ENCODE data around the gene KCNH8. TPM values are rescaled to one million over a fixed set of nuclear protein-coding genes. Genes with fewer than 3 reads are reported as not detected.

The KCNH8 gene
- polyA plus RNA-seq, 1 donor from 2014 or later: 28.9 TPM

- H3K9ac ChIP-seq (ENCODE audit: low read length): no peak overlapping the region
- no peak overlapping the region for H3K4me3 ChIP-seq (ENCODE audit: low read length)
- H3K27ac ChIP-seq (ENCODE audit: low read length): no peak overlapping the region
- no peaks in the 10 kb centered on the region for H4K20me1 ChIP-seq (ENCODE audit: insufficient read depth)
- H3K4me2 ChIP-seq (ENCODE audit: low read length): no peak overlapping the region
- H3K9me3 ChIP-seq (ENCODE audit: low read length): no peaks in the 10 kb centered on the region
- TF ChIP-seq EZH2 (IDR thresholded peaks at IDR 0.05; ENCODE audit: borderline replicate concordance, insufficient read depth, low read length, poor library complexity, severe bottlenecking): no peak
- no peak for TF ChIP-seq RAD21 (conservative IDR thresholded peaks at IDR 0.05)
- no peak for TF ChIP-seq SMC3 (conservative IDR thresholded peaks at IDR 0.05; ENCODE audit: poor library complexity)
- no peak for TF ChIP-seq POLR2AphosphoS5 (IDR thresholded peaks at IDR 0.05)
- no peak for TF ChIP-seq MXI1 (conservative IDR thresholded peaks at IDR 0.05; ENCODE audit: poor library complexity, severe bottlenecking)
- no peak for TF ChIP-seq CTCF (IDR thresholded peaks at IDR 0.05; ENCODE audit: poor library complexity, severe bottlenecking)
- TF ChIP-seq TAF1 (IDR thresholded peaks at IDR 0.05; ENCODE audit: low read depth): no peak
- TF ChIP-seq REST (IDR thresholded peaks at IDR 0.05; ENCODE audit: borderline replicate concordance): no peak
- TF ChIP-seq EP300 (conservative IDR thresholded peaks at IDR 0.05; ENCODE audit: poor library complexity, severe bottlenecking): no peak
- H3K36me3 ChIP-seq (ENCODE audit: insufficient read depth, low read length): no peaks in the 10 kb centered on the region
- H3K79me2 ChIP-seq (replicated peaks; ENCODE audit: insufficient read depth, low read length): no peaks in the 10 kb centered on the region
- H3K9me2 ChIP-seq (ENCODE audit: insufficient read depth, low read length): no peaks in the 10 kb centered on the region
- no peaks in the 10 kb centered on the region for H3F3A ChIP-seq (ENCODE audit: insufficient read depth, low read length, poor library complexity, severe bottlenecking)
- no peak overlapping the region for H2AFZ ChIP-seq (ENCODE audit: low read depth, low read length)
- no peaks in the 10 kb centered on the region for H3K27me3 ChIP-seq (ENCODE audit: insufficient read depth, low read depth, low read length)
Observed at GRCh38 chr3:19357947-19358346, 209.6 kb downstream of the KCNH8 start.

GRCh38 chr3:19363071-19363470, 214.8 kb downstream of the KCNH8 start:
- Histone ChIP-seq H3K27me3 (ENCODE audit: insufficient read depth, low read depth, low read length) (no peaks in the 10 kb centered on the region), H4K20me1 (ENCODE audit: insufficient read depth) (no peaks in the 10 kb centered on the region), H2AFZ (ENCODE audit: low read depth, low read length) (no peak overlapping the region), H3K9ac (ENCODE audit: low read length) (no peak overlapping the region), H3K9me3 (ENCODE audit: low read length) (no peaks in the 10 kb centered on the region), H3K9me2 (ENCODE audit: insufficient read depth, low read length) (no peaks in the 10 kb centered on the region), H3K36me3 (ENCODE audit: insufficient read depth, low read length) (no peaks in the 10 kb centered on the region), H3K27ac (ENCODE audit: low read length) (no peak overlapping the region), H3K4me2 (ENCODE audit: low read length) (no peak overlapping the region), H3K4me3 (ENCODE audit: low read length) (peak overlapping the region; percentile 10), H3K79me2 (replicated peaks; ENCODE audit: insufficient read depth, low read length) (no peaks in the 10 kb centered on the region), H3F3A (ENCODE audit: insufficient read depth, low read length, poor library complexity, severe bottlenecking) (no peaks in the 10 kb centered on the region)
- peak; percentile 89 for TF ChIP-seq REST (IDR thresholded peaks at IDR 0.05; ENCODE audit: borderline replicate concordance)
- TF ChIP-seq MXI1 (conservative IDR thresholded peaks at IDR 0.05; ENCODE audit: poor library complexity, severe bottlenecking): no peak
- no peak for TF ChIP-seq SMC3 (conservative IDR thresholded peaks at IDR 0.05; ENCODE audit: poor library complexity)
- no peak for TF ChIP-seq RAD21 (conservative IDR thresholded peaks at IDR 0.05)
- TF ChIP-seq EZH2 (IDR thresholded peaks at IDR 0.05; ENCODE audit: borderline replicate concordance, insufficient read depth, low read length, poor library complexity, severe bottlenecking): no peak
- TF ChIP-seq POLR2AphosphoS5 (IDR thresholded peaks at IDR 0.05): peak; percentile 98
- peak; percentile 97 for TF ChIP-seq EP300 (conservative IDR thresholded peaks at IDR 0.05; ENCODE audit: poor library complexity, severe bottlenecking)
